Left kidney (tissue), 2 donors: ENCODE results near the gene SMAD2. TPM values are rescaled to one million over a fixed set of nuclear protein-coding genes. Genes with fewer than 3 reads are reported as not detected.
"Not testable (repeated sequence)": the region's sequence is repeated elsewhere in the genome, so short reads cannot be mapped to it uniquely, and the experiment has no call there.

ENCODE experiments used
- DNase-seq: peaks from one replicate; pipeline ENCODE4 v3.0.0-alpha.2; 2013
- polyA plus RNA-seq: library from polyadenylated mRNA; unstranded; fragments of 120-200 nt; gene quantifications from one replicate; pipeline ENCODE4 v1.2.1, GENCODE V29; 2013; ENCODE audit not compliant: insufficient read length

SMAD2 gene
- polyA plus RNA-seq, 1 donor: 95.0 TPM

- DNase-seq: no peak
Observed at GRCh38 chr18:47797126-47797525, 133.3 kb downstream of the SMAD2 start.

- no peak for DNase-seq
Observed at GRCh38 chr18:47795434-47795814, 135.0 kb downstream of the SMAD2 start.

GRCh38 chr18:47794725-47795433, 135.6 kb downstream of the SMAD2 start:
- no peak for DNase-seq

- DNase-seq: no peak
Observed at GRCh38 chr18:47793609-47794008, 136.8 kb downstream of the SMAD2 start.

DNA sequence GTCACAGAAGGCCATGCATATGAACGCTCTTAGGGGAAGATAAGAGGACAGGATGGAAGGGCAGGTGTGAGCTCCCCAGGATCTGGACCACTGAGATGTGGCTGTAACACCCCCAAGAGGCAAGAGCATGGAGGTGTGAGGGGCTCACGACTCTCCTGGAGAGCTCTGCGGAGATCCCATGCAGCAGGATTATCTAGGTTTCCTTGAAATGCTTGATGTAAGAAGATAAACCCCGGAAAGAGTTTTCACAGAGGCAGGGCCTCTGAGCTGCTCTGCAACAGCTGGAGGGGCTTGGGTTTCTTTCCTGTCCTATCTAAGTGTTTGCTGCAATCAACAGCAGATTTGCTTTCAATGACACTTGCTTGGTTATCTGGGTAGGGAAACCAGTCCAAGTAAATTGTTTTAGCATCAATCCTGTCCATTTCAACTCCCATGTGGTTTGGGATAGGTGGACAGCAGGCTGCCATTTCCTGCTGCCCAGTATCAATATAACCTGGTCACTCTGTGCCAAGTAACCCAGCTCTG, 138.9 kb downstream of the SMAD2 start:
- no peak for DNase-seq

DNA sequence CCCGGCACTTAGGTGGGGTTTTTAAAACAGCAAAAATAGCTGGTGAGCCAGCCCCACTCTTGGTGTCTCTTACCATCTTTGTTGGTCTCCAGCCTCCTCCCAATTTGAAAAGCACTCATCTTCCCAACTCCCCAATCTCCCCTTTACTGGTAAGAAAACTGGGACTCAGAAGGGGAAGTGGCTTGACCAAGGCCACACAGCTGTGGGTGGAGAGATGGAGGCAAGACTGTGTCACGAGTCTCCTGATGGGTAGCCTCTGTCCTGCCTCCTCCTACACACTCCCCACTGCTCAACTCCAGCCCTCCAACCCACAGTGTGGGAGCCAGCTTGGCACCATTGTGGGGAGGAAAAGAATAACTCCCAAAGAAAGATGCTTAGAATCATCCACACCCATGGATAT, 140.4 kb downstream of the SMAD2 start:
- DNase-seq: no peak

- no peak for DNase-seq
Observed at GRCh38 chr18:47788621-47789020, 141.8 kb downstream of the SMAD2 start.

DNA sequence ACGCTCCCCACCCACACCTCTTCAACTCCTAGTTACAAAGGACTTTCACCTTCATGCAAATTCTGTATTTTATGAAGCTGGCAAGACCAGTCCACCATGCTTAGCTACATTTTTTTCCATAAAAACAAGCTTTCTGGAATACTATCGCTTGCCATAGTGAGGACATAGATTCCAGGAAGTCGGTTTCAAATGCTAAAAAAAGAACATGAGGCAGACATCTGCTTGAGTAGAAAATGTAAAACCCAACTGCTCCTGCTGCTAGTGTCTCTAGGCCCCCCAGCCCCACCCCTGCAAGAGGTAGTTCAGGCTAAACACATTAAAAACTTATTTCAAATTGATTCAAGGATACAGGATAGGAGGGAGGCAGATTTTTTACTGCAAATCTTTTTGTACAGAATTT, 148.9 kb downstream of the SMAD2 start:
- no peak for DNase-seq

DNA sequence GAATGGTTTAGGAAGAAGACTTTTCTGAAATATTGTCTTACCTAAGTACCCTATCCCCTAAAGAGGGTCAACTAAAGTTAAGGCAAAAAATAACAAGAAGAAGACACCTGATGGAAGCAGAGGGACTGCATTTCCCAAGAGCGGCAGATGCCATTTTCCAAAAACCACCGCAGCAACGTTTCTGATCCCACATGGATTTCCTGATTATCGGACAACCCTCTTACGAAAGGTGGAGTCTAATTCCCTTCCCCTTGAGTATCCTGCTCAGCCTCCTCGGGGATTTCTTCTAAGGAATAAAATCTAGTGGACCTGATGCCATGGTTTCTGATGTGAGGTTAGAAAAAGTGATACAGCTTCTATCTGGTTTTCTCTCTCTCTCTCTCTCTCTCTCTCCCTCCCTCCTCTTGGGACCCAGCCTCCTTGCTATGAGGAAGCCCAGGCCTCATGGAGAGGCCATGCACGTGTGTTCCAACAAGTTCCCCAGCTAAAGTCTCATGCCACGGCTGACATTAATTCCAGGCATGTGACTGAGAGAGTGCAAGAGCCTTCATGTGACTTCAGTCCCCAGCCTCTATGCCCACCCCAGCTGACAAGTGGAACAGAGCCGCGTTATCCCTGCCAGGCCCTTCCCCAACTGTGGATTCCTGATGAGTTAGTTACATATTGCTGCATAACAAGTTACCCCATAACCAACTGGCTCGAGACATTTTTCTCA, 150.3 kb downstream of the SMAD2 start:
- no peak for DNase-seq

- no peak for DNase-seq
Observed at GRCh38 chr18:47779381-47779780, 151.1 kb downstream of the SMAD2 start.

DNA sequence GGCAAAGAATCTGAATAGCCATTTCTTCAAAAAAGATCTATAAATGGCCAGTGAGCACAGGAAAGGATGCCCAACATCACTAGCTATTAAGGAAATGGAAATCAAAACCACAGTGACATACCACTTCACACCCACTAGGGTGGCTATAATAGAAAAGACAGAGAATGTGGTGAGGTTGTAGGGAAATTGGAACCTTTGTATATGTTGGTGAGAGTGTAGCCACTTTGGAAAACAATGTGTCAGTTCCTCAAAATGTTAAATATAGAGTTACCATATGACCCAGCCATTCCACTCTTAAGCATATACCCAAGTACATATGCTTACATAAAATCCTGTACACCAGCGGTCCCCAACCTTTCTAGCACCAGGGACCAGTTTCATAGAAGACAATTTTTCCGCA, 152.8 kb downstream of the SMAD2 start:
- DNase-seq: no peak

- DNase-seq: no peak
Observed at GRCh38 chr18:47775961-47776360, 154.5 kb downstream of the SMAD2 start.

- DNase-seq: no peak
Observed at GRCh38 chr18:47773931-47774330, 156.5 kb downstream of the SMAD2 start.

GRCh38 chr18:47772374-47773248, 157.8 kb downstream of the SMAD2 start:
- DNase-seq: no peak

DNA sequence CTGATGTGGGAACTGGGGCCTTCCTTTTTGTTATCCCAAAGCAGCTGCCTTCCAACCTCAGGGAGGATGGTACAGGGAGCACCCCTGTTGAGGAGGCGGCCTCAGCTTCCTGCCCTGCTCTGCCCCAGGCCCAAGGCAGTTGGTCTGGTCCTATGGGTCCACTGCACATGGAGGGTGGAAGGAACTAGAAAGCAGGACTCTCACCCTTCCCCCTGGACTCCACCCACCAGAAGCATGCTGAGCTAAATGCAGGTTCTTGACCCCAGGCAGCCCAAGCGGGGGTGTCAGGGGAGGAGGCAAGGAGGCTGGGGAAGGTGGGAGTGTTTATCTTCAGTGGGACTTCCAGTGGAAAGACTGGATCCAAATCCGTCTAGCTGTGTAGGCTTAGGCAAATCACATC, 158.5 kb downstream of the SMAD2 start:
- no peak for DNase-seq

DNA sequence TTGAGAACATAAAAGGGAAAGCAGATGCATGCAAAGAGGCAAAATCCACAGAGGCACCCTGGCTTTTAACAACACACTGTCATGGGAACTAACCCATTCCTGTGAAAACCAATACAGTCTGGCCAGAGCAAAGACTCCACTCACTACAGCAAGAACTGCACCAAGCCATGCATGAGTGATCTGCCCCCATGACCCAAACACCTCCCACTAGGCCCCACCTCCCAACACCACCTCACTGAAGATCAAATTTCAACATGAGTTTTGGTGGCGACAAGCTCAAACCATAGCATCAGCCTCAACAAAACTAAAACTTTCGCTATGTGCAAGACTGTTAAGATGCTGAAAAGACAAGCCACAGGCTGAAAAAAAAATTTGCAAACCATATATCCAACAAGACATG, 162.8 kb downstream of the SMAD2 start:
- peak; percentile 20 for DNase-seq

DNA sequence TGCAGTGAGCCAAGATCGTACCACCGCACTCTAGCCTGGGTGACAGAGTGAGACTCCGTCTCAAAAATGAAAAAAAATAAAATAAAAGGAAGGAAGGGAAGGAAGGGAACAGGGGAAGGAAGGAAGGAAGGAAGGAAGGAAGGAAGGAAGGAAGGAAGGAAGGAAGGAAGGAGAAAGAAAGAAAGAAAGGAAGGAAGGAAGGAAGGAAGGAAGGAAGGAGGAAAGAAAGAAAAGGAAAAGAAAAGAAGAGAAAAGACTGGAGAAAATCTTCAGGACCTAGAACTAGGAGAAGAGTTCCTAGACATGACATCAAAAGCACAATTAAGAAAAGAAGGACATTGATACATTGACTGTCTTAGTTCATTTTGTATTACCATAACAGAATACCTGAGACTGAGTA, 163.3 kb downstream of the SMAD2 start:
- not testable (repeated sequence) for DNase-seq
